Measurements from ENCODE around the gene ERCC3.
"Not testable (repeated sequence)": the region's sequence is repeated elsewhere in the genome, so short reads cannot be mapped to it uniquely, and the experiment has no call there.

ERCC3 gene

GRCh38 chr2:127217470-127218325 lies 76.2 kb downstream of the ERCC3 start:
- no peak overlapping the region for H3K27ac ChIP-seq
- no peak for TF ChIP-seq CTCF (conservative IDR thresholded peaks at IDR 0.05)

GRCh38 chr2:127216593-127216992 lies 77.4 kb downstream of the ERCC3 start:
- TF ChIP-seq CTCF (conservative IDR thresholded peaks at IDR 0.05) = no peak
- no peak overlapping the region for H3K27ac ChIP-seq

DNA sequence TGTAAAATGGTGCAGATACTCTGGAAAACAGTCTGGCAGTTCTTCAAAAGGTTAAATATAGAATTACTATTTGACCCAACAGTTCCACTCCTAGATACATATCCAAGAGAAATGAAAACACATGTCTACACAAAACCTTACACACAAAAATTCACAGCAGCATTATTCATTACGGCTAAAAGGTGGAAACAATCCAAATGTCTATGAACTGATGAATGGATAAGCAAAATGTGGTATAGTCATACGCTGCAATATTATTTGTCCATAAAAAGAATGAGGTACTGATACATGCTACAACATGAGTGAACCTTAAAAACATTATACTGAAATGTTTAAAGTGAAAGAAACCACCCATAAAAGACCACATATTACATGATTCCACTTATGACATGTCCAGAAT lies 77.8 kb downstream of the ERCC3 start:
- H3K27ac ChIP-seq = no peak overlapping the region
- TF ChIP-seq CTCF (conservative IDR thresholded peaks at IDR 0.05) = no peak

DNA sequence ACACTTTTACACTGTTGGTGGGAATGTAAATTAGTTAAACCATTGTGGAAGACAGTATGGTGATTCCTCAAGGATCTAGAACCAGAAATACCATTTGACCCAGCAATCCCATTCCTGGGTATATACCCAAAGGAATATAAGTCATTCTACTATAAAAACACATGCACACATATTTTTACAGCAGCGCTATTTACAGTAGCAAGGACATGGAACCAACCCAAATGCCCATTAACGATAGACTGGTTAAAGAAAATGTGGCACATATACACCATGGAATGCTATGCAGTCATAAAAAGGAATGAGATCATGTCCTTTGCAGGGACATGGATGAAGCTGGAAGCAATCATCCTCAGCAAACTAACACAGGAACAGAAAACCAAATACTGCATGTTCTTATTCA lies 79.7 kb downstream of the ERCC3 start:
- H3K27ac ChIP-seq = not testable (repeated sequence)

DNA sequence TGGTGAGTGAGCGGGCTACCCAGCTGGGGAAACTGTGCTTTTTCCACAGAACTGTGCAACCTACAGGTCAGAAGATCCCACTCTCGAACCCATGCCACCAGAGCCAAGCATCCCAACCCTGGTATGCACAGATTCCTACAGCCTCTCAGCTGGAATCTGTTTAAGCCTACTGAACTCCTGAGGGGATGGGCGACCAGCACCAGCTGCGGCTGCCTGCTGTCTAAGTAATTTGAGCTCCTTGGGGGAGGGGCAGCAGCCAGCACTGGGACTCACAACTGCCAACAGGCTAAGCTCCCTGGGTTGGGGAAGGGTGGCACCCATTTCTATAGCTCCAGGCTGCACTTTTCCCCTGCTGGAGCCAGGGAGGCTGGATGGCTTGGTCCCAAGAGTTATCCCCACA lies 85.6 kb downstream of the ERCC3 start:
- TF ChIP-seq CTCF (conservative IDR thresholded peaks at IDR 0.05) = no peak
- H3K27ac ChIP-seq = no peak overlapping the region

Measured in VCaP (cell line).